ENCODE results near the gene TBCK. TPM values are rescaled to one million over a fixed set of nuclear protein-coding genes. Genes with fewer than 3 reads are reported as not detected.

Gene TBCK
- total and polyA plus RNA-seq, 9 of the 15 experiments (the other 6 are each of a cell fraction or from before 2014, with no cell fraction given) = 5.3 to 26.6 (median 16.2) TPM

- TF ChIP-seq ZNF398 (CRISPR knock-in tag; IDR thresholded peaks at IDR 0.05) = no peak
- TF ChIP-seq ZBTB1 (CRISPR knock-in tag; IDR thresholded peaks at IDR 0.05; ENCODE audit: borderline replicate concordance, low read depth) = no peak; the same call in 1 of the 2 replicates
- no peak for TF ChIP-seq SREBF1 (IDR thresholded peaks at IDR 0.05; ENCODE audit: borderline replicate concordance, low read depth, low read length)
- TF ChIP-seq HCFC1 (IDR thresholded peaks at IDR 0.05; ENCODE audit: low read depth, low read length) = peak; percentile 80
- TF ChIP-seq PYGO2 (tag; IDR thresholded peaks at IDR 0.05) = no peak
- no peak for TF ChIP-seq ZNF124 (CRISPR knock-in tag; IDR thresholded peaks at IDR 0.05)
- TF ChIP-seq ELK1 (CRISPR knock-in tag; IDR thresholded peaks at IDR 0.05) = no peak
- no peak for TF ChIP-seq TGIF2 (CRISPR knock-in tag; IDR thresholded peaks at IDR 0.05)
- TF ChIP-seq KLF13 (tag; IDR thresholded peaks at IDR 0.05; ENCODE audit: borderline replicate concordance, low read depth) = no peak
- peak; percentile 39; the same call in 1 of the 2 replicates for TF ChIP-seq HBP1 (CRISPR knock-in tag; IDR thresholded peaks at IDR 0.05)
- TF ChIP-seq MLX (CRISPR knock-in tag; conservative IDR thresholded peaks at IDR 0.05) = no peak
- TF ChIP-seq ZBTB17 (CRISPR knock-in tag; IDR thresholded peaks at IDR 0.05) = no peak
- TF ChIP-seq LCOR (CRISPR knock-in tag; IDR thresholded peaks at IDR 0.05) = peak; percentile 36; the same call in 1 of the 2 replicates
- no peak for TF ChIP-seq STAT5B (CRISPR knock-in tag; IDR thresholded peaks at IDR 0.05)
- TF ChIP-seq CREM (IDR thresholded peaks at IDR 0.05; ENCODE audit: low read depth) = peak; percentile 94
- TF ChIP-seq KDM4B (IDR thresholded peaks at IDR 0.05; ENCODE audit: borderline replicate concordance in 2 of 2, low read depth in 1 of 2) = no peak; a peak in 1 of 4 replicates
- no peak for TF ChIP-seq NFATC3 (IDR thresholded peaks at IDR 0.05)
- no peak for TF ChIP-seq IFI16 (CRISPR knock-in tag; IDR thresholded peaks at IDR 0.05)
- no peak for TF ChIP-seq FUS (optimal IDR thresholded peaks at IDR 0.05; ENCODE audit: low read depth, low read length)
- TF ChIP-seq PTTG1 (tag; IDR thresholded peaks at IDR 0.05; ENCODE audit: low read depth) = no peak
Measured at GRCh38 chr4:106315968-106316772, at the start of gene TBCK, which contains the start of gene AIMP1 (continued).

All from K562 (cell line).